ENCODE measurements around the gene SYNE3. TPM values are rescaled to one million over a fixed set of nuclear protein-coding genes. Genes with fewer than 3 reads are reported as not detected.

The SYNE3 gene
- total and polyA plus RNA-seq, 9 of the 15 experiments (the other 6 are each of a cell fraction or from before 2014, with no cell fraction given): 0.04 to 3.1 (median 0.55) TPM

DNA sequence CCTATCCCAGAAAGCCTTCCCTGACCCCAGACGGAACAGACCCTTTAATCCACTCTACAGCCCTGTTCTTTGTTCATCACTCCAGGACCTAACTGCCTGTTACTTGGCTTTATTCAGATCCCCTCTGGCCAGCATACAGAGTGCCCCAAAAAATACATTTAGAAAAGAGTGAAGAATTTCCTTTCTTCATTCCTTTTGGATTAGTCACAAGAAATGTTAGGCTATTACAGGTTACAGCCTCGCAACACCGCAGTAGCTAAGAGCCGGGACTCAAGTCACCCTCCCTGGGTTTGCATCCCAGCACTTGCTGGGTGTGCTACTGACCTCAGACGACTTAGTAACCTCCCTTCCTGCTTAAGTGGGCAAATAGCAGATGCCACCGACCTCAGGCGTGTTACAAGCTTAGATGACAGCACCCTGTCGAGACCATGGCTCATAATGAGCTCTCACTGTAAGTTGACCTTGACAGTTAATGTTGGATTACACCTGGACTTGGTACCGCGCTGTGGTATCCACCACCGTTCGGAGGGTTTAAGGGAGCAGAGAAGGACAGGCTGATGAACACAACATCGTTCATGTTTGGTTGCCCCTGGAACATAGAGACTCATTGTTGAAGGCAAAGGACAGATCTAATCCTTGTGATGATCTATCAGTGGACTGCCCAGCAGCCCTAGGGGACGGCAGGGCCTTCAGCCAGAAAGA lies 31.3 kb upstream of the SYNE3 start:
- ChIA-PET CTCF (ENCODE audit: low intra/inter-chr PET ratio) (no interaction called here), POLR2A (no interaction called here)
- Histone ChIP-seq H3K79me2 (ENCODE audit: control insufficient read depth, insufficient read depth, low read length) (peaks cover 38% of the 10 kb centered on the region), H3K27me3 (ENCODE audit: control insufficient read depth in 2 of 2, insufficient read depth in 2 of 2, low read length in 2 of 2) (no peaks in the 10 kb centered on the region), H3K27ac (ENCODE audit: extremely low read depth, low read depth, low read length) (no peak overlapping the region), H2AFZ (ENCODE audit: low read depth, low read length) (no peak overlapping the region), H3K9me3 (replicated peaks; ENCODE audit: control insufficient read depth, insufficient read depth, low read depth, low read length) (no peaks in the 10 kb centered on the region), H3K4me3 (no peak overlapping the region), H3K9ac (ENCODE audit: insufficient read depth in 1 of 2, low read depth in 2 of 2, low read length in 2 of 2) (no peak overlapping the region), H3K4me1 (replicated peaks in 1 of 2; ENCODE audit: control insufficient read depth in 2 of 2, insufficient read depth in 2 of 2, low read length in 2 of 2) (peaks cover 10 to 33% of the 10 kb centered on the region in 2 experiments; a peak in 4 of 5 replicates), H4K20me1 (replicated peaks; ENCODE audit: control insufficient read depth, insufficient read depth, low read length) (peaks cover 12% of the 10 kb centered on the region; the same call in 1 of the 2 replicates), H3K4me2 (ENCODE audit: insufficient read depth, low read length) (no peak overlapping the region), H3K9me1 (ENCODE audit: control insufficient read depth, insufficient read depth, low read length) (no peaks in the 10 kb centered on the region), H3K36me3 (ENCODE audit: control insufficient read depth, insufficient read depth, low read length) (peaks cover 50% of the 10 kb centered on the region)
- intact Hi-C loops (cut with micrococcal nuclease): no loop called here
- FAIRE-seq (no peak), DNase-seq (ENCODE audit: extremely low read depth in 1 of 4, low spot score in 3 of 4) (no peak), ATAC-seq (no peak)
- no TSS peak for BruUV-seq (replicated peaks)
- in situ Hi-C loops (cut with MboI): no loop called here
- TF ChIP-seq PHF20 (IDR thresholded peaks at IDR 0.05; ENCODE audit: partially characterized antibody): no peak
- WGBS (ENCODE audit: insufficient coverage, low coverage, missing lambda C conversion rate): 81% methylated on average over 13 of the region's 14 CpGs

DNA sequence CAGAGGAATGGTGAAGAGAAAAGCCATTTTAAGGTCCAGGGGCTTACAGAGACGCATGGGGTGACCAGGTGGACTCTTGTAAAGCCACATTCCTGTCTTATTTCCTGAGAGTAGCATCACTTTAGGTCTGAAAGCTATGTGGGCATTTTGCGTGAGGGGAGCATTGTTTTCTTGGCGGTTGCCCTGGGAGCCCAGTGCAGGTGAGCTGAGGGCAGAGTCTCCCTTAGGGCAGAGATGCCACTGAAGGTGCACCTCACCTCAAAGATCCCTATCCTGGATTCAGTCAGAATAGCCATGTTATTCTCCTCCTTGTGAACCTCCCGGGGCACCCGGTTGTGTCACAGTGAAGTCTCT lies 30.8 kb upstream of the SYNE3 start:
- H3K4me2 ChIP-seq (ENCODE audit: insufficient read depth, low read length): no peak overlapping the region
- no peaks in the 10 kb centered on the region for H3K9me3 ChIP-seq (replicated peaks; ENCODE audit: control insufficient read depth, insufficient read depth, low read depth, low read length)
- peaks cover 12% of the 10 kb centered on the region; the same call in 1 of the 2 replicates for H4K20me1 ChIP-seq (replicated peaks; ENCODE audit: control insufficient read depth, insufficient read depth, low read length)
- no peaks in the 10 kb centered on the region for H3K9me1 ChIP-seq (ENCODE audit: control insufficient read depth, insufficient read depth, low read length)
- 97% methylated on average over 5 of the region's 5 CpGs for WGBS (ENCODE audit: insufficient coverage, low coverage, missing lambda C conversion rate)
- peaks cover 10 to 38% of the 10 kb centered on the region in 2 experiments; a peak in 4 of 5 replicates for H3K4me1 ChIP-seq (replicated peaks in 1 of 2; ENCODE audit: control insufficient read depth in 2 of 2, insufficient read depth in 2 of 2, low read length in 2 of 2)
- intact Hi-C loops (cut with micrococcal nuclease): no loop called here
- FAIRE-seq (no peak), DNase-seq (ENCODE audit: extremely low read depth in 1 of 4, low spot score in 3 of 4) (no peak), ATAC-seq (no peak)
- H3K9ac ChIP-seq (ENCODE audit: insufficient read depth in 1 of 2, low read depth in 2 of 2, low read length in 2 of 2): no peak overlapping the region
- no peaks in the 10 kb centered on the region for H3K27me3 ChIP-seq (ENCODE audit: control insufficient read depth in 2 of 2, insufficient read depth in 2 of 2, low read length in 2 of 2)
- peaks cover 50% of the 10 kb centered on the region for H3K36me3 ChIP-seq (ENCODE audit: control insufficient read depth, insufficient read depth, low read length)
- BruUV-seq (replicated peaks): no TSS peak
- POLR2A ChIA-PET: no interaction called here
- no peak overlapping the region for H2AFZ ChIP-seq (ENCODE audit: low read depth, low read length)
- in situ Hi-C loops (cut with MboI): no loop called here
- CTCF ChIA-PET (ENCODE audit: low intra/inter-chr PET ratio): no interaction called here
- H3K79me2 ChIP-seq (ENCODE audit: control insufficient read depth, insufficient read depth, low read length): peaks cover 43% of the 10 kb centered on the region
- H3K4me3 ChIP-seq: no peak overlapping the region
- no peak overlapping the region for H3K27ac ChIP-seq (ENCODE audit: extremely low read depth, low read depth, low read length)
- no peak for TF ChIP-seq RBM15 (IDR thresholded peaks at IDR 0.05; ENCODE audit: insufficient read depth, low read length)
- TF ChIP-seq LCOR (CRISPR knock-in tag; IDR thresholded peaks at IDR 0.05): no peak
- TF ChIP-seq ZNF217 (CRISPR knock-in tag; IDR thresholded peaks at IDR 0.05): no peak
- no peak for TF ChIP-seq TAF1 (IDR thresholded peaks at IDR 0.05; ENCODE audit: control insufficient read depth, extremely low read depth, insufficient read depth, low read length, severe bottlenecking)
- TF ChIP-seq, protein P1, sequence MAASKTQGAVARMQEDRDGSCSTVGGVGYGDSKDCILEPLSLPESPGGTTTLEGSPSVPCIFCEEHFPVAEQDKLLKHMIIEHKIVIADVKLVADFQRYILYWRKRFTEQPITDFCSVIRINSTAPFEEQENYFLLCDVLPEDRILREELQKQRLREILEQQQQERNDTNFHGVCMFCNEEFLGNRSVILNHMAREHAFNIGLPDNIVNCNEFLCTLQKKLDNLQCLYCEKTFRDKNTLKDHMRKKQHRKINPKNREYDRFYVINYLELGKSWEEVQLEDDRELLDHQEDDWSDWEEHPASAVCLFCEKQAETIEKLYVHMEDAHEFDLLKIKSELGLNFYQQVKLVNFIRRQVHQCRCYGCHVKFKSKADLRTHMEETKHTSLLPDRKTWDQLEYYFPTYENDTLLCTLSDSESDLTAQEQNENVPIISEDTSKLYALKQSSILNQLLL (CRISPR knock-in tag; IDR thresholded peaks at IDR 0.05; ENCODE audit: borderline replicate concordance): no peak
- no peak for TF ChIP-seq SMAD4 (CRISPR knock-in tag; conservative IDR thresholded peaks at IDR 0.05)
- no peak for TF ChIP-seq MTA2 (IDR thresholded peaks at IDR 0.05; ENCODE audit: low read depth)
- TF ChIP-seq ZNF12 (CRISPR knock-in tag; IDR thresholded peaks at IDR 0.05): no peak
- TF ChIP-seq ZNF436 (CRISPR knock-in tag; IDR thresholded peaks at IDR 0.05): no peak
- TF ChIP-seq BDP1 (IDR thresholded peaks at IDR 0.05; ENCODE audit: insufficient read depth, insufficient read length): no peak
- TF ChIP-seq, protein P2, sequence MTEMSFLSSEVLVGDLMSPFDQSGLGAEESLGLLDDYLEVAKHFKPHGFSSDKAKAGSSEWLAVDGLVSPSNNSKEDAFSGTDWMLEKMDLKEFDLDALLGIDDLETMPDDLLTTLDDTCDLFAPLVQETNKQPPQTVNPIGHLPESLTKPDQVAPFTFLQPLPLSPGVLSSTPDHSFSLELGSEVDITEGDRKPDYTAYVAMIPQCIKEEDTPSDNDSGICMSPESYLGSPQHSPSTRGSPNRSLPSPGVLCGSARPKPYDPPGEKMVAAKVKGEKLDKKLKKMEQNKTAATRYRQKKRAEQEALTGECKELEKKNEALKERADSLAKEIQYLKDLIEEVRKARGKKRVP (CRISPR knock-in tag; IDR thresholded peaks at IDR 0.05): no peak
- TF ChIP-seq, protein P3, sequence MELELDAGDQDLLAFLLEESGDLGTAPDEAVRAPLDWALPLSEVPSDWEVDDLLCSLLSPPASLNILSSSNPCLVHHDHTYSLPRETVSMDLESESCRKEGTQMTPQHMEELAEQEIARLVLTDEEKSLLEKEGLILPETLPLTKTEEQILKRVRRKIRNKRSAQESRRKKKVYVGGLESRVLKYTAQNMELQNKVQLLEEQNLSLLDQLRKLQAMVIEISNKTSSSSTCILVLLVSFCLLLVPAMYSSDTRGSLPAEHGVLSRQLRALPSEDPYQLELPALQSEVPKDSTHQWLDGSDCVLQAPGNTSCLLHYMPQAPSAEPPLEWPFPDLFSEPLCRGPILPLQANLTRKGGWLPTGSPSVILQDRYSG (tag; conservative IDR thresholded peaks at IDR 0.05; ENCODE audit: low read depth): no peak
